Transverse colon (tissue), 4 donors: Measurements from ENCODE around the gene OSBPL10. TPM values are rescaled to one million over a fixed set of nuclear protein-coding genes. Genes with fewer than 3 reads are reported as not detected.

ENCODE experiments used
- DNase-seq: peaks from one replicate; pipeline ENCODE4 v3.0.0-alpha.2; 2019
- H3K27ac ChIP-seq, 4 donors: fragments of 200-600 bp; sonication (generic); 2 replicates each; pipeline ENCODE4 v1.5.1; 2016 to 2018; ENCODE audit warnings: inconsistent platforms in 4 of 4
- H3K27me3 ChIP-seq: fragments of 200-600 bp; sonication (generic); 2 replicates; pipeline ENCODE4 v1.5.1; 2017; ENCODE audit warnings: inconsistent platforms
- H3K36me3 ChIP-seq, 4 donors: fragments of 200-600 bp; sonication (generic); 2 replicates each; pipeline ENCODE4 v1.5.1; 2017 to 2019; ENCODE audit warnings: inconsistent platforms in 4 of 4
- H3K4me1 ChIP-seq, 4 donors: fragments of 200-600 bp; sonication (generic); 2 replicates each; pipeline ENCODE4 v1.5.1; 2017 to 2020; ENCODE audit warnings: inconsistent platforms in 4 of 4
- H3K4me3 ChIP-seq, 4 donors: fragments of 200-600 bp; sonication (generic); 1 replicate in 1 of 4; 2 replicates in 3 of 4; pipeline versions ENCODE4 v1.5.1 to v1.6.1; 2017 to 2019; ENCODE audit warnings: inconsistent platforms in 4 of 4
- H3K9me3 ChIP-seq, 2 donors: fragments of 200-600 bp; sonication (generic); 2 replicates each; pipeline ENCODE4 v1.5.1; 2017 to 2019; ENCODE audit warnings: inconsistent platforms in 2 of 2
- EP300 ChIP-seq: sonication (generic); formaldehyde crosslinking; IDR thresholded peaks from one replicate; pipeline ENCODE4 v1.6.1; 2017; ENCODE audit warnings: antibody characterized with exemption, low read depth
- POLR2A ChIP-seq: fragments of 450-650 bp; IDR thresholded peaks from one replicate; pipeline ENCODE4 v1.6.1; 2016; ENCODE audit warnings: antibody characterized with exemption, mild to moderate bottlenecking, moderate library complexity
- POLR2AphosphoS5 ChIP-seq, 3 donors: sonication (generic); formaldehyde crosslinking; IDR thresholded peaks; one replicate each; pipeline ENCODE4 v1.6.1; 2016; ENCODE audit warnings: antibody characterized with exemption in 3 of 3
- WGBS, 2 donors: methylation state at CpG; one replicate each; pipeline ENCODE4 v1.1.5; 2018; ENCODE audit warnings: low coverage in 1 of 2; 5-methylcytosine and 5-hydroxymethylcytosine counted together
- in situ Hi-C, 4 donors: fragments of 200-750 bp; cut with MboI; loops; one replicate each; pipeline versions ENCODE4 v1.15.0 to v1.15.1; 2017; ENCODE audit warnings: low sequenced_read_pairs in 3 of 4, low pct_ligation_motif_present in 1 of 4, low pct_unique_long_range_greater_than_20kb in 1 of 4
- intact Hi-C: fragments of 100-400 bp; cut with DNase I; formaldehyde crosslinking; loops from one replicate; pipeline ENCODE4 v1.15.1; 2023; ENCODE audit warnings: low total_unique reads
- total RNA-seq, 4 donors: library from RNA; depleted of rRNA; stranded (reverse); fragments of >200 nt; gene quantifications; one replicate each; pipeline ENCODE4 v1.1.0, GENCODE V29; 2016
- TF ChIP-seq, protein P1 (sequence below), 5 experiments: fragments of 200-600 bp in 3 of 5; fragments of 450-650 bp in 2 of 5; sonication (generic) in 3 of 5; IDR thresholded peaks; 1 replicate in 2 of 5; 2 replicates in 3 of 5; pipeline ENCODE4 v1.5.1; 2016 to 2017; ENCODE audit warnings: antibody characterized with exemption in 5 of 5, inconsistent platforms in 3 of 5, mild to moderate bottlenecking in 2 of 5, moderate library complexity in 1 of 5

Gene OSBPL10
- total RNA-seq, 4 donors from 2014 or later = 10.0 to 34.8 (median 19.5) TPM

DNA sequence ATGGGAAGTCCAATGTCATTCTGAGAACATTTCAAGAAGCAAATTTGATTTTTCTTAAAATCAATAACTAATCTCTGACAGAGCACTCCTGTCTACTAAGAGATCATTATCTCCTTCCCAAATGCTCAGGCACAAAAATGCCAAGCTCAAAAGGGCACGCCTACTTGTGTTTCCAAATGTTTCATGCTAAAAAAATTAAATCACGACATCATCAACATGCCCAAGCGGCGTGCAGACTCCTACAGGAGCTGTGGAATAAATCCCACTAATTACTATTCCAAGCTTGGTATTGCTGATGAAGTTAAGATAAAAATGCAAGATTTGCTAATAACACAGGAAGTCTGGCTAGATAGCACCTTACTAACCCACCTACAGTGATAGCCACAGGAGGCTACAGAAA is 140.8 kb downstream of the OSBPL10 start:
- H3K27me3 ChIP-seq = no peaks in the 10 kb centered on the region
- intact Hi-C loops = no loop called here
- WGBS, 2 donors = 94 to 99% methylated on average over 4 of the region's 4 CpGs
- no peak for DNase-seq
- no peaks in the 10 kb centered on the region for H3K9me3 ChIP-seq
- TF ChIP-seq POLR2A (no peak), EP300 (no peak)
- H3K4me3 ChIP-seq = no peak overlapping the region
- no peak overlapping the region for H3K27ac ChIP-seq
- in situ Hi-C loops = no loop called here
- peaks cover 0 to 8% (median 0%) of the 10 kb centered on the region in 4 donors for H3K4me1 ChIP-seq
- H3K36me3 ChIP-seq = no peaks in the 10 kb centered on the region

DNA sequence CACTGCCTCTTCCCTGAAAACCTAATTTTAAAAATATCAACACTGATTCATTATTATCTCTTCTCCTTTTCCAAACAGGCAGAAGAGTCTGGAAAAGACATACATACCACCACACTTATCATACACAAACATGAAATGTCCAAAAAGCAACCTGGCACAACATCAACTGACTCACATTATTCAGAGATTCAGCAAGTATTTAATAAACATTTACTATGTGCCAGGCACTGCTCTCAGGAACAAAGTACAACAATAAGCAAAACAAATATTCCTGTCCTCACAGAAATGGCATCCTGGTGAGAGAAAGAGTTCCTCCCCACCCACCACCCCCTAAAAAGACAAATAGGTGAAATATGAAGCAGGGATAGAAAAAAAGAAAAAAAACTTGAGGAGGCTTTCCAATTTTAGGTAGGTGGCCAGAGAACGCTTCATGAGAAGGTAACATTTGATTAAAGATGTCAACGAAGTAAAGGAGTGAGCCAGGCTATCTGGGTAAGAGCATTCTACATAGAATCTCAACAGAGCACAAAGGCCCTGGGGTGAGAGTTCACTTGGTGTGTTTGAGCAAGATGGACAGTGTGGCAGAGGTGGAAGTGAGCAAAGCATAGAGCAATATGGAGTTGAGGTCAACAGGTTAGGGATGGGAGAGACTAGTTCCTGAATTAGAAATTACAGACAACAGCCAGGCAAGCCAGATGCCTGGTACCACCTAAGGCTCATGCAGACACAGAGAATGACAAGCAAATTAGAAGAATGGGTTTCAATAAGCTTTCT is 141.7 kb downstream of the OSBPL10 start:
- DNase-seq = no peak
- TF ChIP-seq POLR2A = no peak
- no peak for TF ChIP-seq EP300
- TF ChIP-seq, protein P1, sequence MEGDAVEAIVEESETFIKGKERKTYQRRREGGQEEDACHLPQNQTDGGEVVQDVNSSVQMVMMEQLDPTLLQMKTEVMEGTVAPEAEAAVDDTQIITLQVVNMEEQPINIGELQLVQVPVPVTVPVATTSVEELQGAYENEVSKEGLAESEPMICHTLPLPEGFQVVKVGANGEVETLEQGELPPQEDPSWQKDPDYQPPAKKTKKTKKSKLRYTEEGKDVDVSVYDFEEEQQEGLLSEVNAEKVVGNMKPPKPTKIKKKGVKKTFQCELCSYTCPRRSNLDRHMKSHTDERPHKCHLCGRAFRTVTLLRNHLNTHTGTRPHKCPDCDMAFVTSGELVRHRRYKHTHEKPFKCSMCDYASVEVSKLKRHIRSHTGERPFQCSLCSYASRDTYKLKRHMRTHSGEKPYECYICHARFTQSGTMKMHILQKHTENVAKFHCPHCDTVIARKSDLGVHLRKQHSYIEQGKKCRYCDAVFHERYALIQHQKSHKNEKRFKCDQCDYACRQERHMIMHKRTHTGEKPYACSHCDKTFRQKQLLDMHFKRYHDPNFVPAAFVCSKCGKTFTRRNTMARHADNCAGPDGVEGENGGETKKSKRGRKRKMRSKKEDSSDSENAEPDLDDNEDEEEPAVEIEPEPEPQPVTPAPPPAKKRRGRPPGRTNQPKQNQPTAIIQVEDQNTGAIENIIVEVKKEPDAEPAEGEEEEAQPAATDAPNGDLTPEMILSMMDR (IDR thresholded peaks at IDR 0.05) = no peak
- no peak for TF ChIP-seq POLR2AphosphoS5 (IDR thresholded peaks at IDR 0.05)
- no peaks in the 10 kb centered on the region for H3K9me3 ChIP-seq
- H3K4me1 ChIP-seq = peaks cover 0 to 8% (median 0%) of the 10 kb centered on the region in 4 donors
- WGBS, 2 donors = 85 to 87% methylated on average over 2 of the region's 2 CpGs
- intact Hi-C loops (no loop called here), in situ Hi-C loops (no loop called here)
- H3K4me3 ChIP-seq = no peak overlapping the region
- H3K36me3 ChIP-seq = no peaks in the 10 kb centered on the region
- no peaks in the 10 kb centered on the region for H3K27me3 ChIP-seq
- no peak overlapping the region for H3K27ac ChIP-seq

DNA sequence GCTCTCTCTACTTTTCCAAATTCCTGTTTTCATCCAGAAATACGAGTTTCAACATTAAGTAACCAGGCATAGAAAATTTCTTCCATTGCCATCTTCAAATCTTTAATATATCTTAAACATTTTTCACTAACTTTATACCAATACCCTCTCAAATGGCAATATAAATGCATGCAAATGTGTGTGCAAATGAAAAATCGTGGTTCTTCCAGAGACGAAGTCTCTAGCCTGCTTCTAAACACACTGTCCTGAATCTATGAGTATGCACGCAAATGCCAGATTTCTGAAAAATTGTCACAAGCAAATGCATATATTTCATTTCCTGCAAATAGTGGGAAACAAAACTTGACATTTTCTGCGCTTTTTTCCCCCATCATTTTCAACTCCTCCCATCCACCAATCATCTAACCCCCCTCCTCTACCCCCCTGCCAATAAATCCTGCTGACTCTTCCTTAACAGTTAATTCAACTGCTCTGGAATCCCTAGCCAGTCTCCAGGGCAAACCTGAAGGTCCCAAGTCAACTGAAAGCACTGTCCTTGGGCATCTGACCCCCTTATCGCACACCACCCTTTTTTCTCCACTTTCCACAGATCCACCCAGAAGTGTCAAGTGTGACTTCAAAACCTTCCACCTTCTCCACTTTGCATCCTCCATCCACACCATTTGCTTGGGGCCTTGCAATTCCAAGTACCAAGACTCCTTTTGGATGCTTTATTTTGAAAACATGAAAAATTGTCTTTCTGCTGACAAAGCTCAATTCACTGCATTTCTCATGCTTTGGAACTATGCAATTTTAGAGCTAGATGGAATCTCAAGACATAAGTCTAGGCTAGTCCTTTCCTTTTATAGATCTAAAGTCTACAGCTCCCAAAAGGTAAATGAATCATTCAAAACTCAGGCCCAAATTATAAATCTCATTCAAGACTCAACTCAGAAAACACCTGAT is 144.7 kb downstream of the OSBPL10 start:
- WGBS, 2 donors = 86 to 87% methylated on average over 6 of the region's 6 CpGs
- no peaks in the 10 kb centered on the region for H3K36me3 ChIP-seq
- in situ Hi-C loops (no loop called here), intact Hi-C loops (no loop called here)
- TF ChIP-seq EP300 (no peak), POLR2AphosphoS5 (IDR thresholded peaks at IDR 0.05) (no peak), POLR2A (no peak)
- TF ChIP-seq, protein P1 (IDR thresholded peaks at IDR 0.05) = no peak
- no peak overlapping the region for H3K27ac ChIP-seq
- no peak for DNase-seq
- H3K4me1 ChIP-seq = peaks cover 0 to 8% (median 0%) of the 10 kb centered on the region in 4 donors
- H3K9me3 ChIP-seq = no peaks in the 10 kb centered on the region
- H3K4me3 ChIP-seq = no peak overlapping the region
- H3K27me3 ChIP-seq = no peaks in the 10 kb centered on the region

DNA sequence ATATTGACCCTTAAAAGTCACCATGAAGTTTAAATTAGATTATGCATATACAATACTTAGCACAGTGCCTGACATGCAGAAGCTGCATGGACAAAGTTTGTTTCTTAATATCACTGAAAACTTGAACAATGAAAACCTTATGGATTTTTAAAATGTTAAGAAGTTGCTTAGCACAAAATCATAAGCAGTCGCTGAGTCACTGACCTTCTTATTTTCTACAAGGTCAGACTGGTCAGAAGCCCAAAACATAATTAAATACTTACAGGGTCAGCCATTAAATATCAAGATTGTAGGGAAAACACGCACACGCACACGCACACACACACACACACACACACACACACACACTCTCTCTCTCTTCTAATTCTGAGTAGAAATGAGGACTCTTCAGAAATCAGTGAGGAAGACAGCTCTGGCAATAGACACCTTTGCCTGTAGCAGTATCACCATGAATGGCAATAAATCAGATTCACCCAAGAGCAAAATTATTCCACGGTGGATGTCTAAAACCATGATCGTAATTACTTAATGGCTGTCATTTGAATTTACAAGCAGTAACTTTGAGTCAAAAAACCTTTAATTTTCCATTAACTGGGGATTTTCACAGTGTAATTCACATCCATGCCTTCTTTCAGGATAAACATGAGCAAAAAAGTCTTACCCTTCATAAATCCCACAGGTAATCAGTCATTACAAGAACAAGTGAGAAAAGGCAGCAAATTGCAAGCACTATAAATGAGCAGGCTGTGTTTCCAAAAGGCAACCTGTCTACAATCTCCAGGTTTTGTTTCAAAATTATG is 147.5 kb downstream of the OSBPL10 start:
- no peak for DNase-seq
- H3K9me3 ChIP-seq = no peaks in the 10 kb centered on the region
- H3K36me3 ChIP-seq = no peaks in the 10 kb centered on the region
- intact Hi-C loops = no loop called here
- no peak overlapping the region for H3K27ac ChIP-seq
- H3K4me3 ChIP-seq = no peak overlapping the region
- H3K27me3 ChIP-seq = no peaks in the 10 kb centered on the region
- peaks cover 0 to 5% (median 0%) of the 10 kb centered on the region in 4 donors for H3K4me1 ChIP-seq
- TF ChIP-seq EP300 (no peak), POLR2AphosphoS5 (IDR thresholded peaks at IDR 0.05) (no peak), POLR2A (no peak)
- TF ChIP-seq, protein P1 (IDR thresholded peaks at IDR 0.05) = no peak
- WGBS, 2 donors = 63 to 75% methylated on average over 3 to 6 of the region's 6 CpGs
- in situ Hi-C loops = no loop called here
